Activated CD4-positive, alpha-beta T cell treated with anti-CD3 and anti-CD28 coated beads, Interleukin-10, Interleukin-2, amounts not matched to agents 100 ng/mL and 50 ng/mL, durations not matched to agents 16 hours and 8 hours (primary cell): ENCODE data around the gene ERFL.

ENCODE experiments used
- DNase-seq: peaks from one replicate; pipeline ENCODE4 v3.0.0-alpha.2; 2020

The ERFL gene

DNA sequence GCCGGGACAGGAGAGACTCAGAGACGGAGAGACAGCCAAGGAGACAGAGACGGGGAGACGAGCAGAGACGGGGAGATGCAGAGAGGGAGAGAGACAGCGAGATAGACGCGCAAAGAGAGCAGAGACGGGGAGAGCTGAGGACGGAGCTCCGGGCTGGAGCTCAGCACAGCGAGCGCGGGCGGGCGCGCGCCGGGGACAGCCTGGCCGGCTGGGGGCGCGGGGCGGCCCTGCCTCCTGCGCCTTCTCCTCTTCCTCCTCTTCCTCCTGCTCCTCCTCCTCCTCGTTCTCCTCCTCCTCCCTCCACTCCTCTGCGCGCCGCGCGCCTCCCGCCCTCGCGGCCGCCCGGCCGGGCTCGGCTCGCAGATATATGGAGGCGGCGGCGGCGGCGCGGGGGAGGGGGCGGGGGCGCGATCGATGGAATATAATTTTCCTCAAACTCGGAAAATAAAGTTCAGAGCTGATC, at the start of gene ERFL:
ERFL (minus strand) TSS at position 229 of the 463 bp plus-strand sequence. CDS start 15,530 bp downstream, outside the sequence.
- peak; percentile 29 for DNase-seq

GRCh38 chr19:41977916-41978315, 49.7 kb upstream of the ERFL start:
- DNase-seq, result no peak

DNA sequence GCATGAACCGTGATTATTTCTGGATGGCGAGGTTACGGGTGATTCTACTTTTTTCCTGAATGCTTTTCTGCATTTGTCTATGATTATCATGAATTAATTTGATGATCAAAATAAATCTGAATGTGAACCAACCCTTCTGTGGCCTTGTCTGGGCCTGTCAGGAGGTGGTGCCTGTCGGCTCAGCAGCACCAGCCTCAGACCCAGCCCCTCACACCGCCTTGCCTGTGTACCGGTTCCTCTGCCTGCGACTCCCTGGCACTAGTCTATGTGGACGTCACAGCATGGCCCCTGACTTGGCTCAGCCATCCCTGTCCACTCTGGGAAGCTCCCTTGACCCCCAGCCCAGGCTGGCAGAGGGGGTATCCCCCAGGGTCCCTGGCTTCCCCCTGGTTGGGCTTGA, 46.4 kb upstream of the ERFL start:
- no peak for DNase-seq

DNA sequence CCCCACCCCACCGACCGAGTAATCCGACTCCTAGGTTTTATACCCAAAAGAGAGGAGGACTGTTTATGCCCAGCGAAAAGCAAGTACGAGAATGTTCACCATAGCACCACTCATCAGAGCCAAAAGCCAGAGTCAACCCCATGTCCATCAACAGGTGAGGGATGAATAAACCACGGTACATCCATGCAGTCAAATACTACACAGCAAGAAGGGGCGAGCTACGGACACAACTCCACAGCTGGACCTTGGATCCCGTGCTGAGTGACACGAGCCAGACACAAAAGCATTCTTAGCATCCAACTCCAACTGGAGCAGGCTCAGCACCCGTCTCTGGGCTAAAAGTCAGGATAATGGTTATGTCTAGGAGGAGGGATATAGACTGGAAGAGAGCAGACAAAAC, 43.1 kb upstream of the ERFL start:
- DNase-seq, result no peak

DNA sequence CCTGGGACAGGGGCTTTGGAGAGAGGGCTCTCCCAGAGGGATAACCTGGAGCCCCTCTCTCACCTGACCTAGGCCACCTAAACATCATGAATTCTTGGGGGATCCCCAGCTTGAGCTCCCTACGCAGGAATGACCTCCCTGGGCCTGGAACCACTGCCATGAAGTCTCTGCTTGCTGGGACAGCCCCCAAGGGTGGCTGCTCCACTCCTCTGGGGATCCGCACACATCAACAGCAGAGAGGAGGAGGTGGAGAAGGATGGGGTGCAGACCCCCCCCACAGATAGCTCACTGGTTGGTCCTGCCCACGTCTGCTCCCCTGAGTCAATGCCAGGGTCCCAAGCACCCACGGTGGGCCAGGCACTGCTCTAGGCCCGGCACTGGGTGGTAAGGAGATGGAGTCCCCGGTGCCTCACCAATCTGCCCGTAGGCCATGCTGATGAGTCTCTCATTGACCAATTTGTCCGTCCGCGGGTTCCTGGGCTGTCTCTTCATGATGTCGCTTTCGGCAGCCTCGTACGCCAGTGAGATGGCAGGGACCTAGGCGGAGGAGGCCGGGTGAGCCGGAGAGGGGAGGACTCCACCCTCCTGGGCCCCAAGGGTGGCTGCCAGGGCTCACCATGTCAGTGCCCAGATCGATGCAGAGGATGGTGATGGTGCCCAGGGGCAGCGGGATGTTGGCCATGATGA, 41.7 kb upstream of the ERFL start:
- no peak for DNase-seq

DNA sequence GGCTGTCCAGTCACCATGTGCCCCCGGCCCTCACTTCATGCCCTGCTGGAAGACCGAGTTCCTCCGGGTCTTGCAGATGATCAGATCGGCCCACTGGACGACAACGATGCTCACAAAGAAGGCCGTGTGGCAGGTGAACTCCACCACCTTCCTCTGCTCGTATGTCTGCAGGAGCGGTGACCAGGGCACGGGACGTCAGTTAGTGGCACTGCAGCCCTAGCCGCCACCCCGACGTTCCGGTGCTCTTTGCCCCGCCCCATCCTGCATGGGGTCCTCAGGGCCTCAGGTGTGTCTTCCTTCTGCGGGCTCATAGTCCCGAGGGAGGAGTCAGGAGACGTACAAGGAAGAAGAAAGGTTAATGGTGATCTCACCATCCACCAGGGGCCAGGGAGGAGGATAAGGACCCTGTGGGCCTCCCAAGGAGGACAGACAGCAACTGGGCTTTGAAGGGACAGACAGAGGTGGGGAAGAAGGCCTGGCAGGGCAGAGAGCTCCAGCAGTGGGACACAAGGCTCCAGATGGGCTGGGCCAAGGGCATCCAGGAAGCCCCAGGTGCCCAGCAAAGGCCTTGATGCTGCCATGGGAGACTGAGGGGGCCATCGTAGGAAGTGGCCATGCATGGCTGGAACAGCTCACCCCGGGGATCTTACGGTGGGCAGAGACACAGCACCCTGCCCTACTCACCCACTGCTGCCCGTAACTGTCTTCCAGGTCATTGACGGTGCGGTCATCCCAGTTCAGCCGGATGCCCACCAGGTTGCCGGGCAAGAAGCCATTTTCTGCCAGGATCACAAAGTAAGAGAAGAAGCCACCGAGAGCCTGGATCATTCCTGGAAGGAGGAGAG, 40.7 kb upstream of the ERFL start:
- no peak for DNase-seq

DNA sequence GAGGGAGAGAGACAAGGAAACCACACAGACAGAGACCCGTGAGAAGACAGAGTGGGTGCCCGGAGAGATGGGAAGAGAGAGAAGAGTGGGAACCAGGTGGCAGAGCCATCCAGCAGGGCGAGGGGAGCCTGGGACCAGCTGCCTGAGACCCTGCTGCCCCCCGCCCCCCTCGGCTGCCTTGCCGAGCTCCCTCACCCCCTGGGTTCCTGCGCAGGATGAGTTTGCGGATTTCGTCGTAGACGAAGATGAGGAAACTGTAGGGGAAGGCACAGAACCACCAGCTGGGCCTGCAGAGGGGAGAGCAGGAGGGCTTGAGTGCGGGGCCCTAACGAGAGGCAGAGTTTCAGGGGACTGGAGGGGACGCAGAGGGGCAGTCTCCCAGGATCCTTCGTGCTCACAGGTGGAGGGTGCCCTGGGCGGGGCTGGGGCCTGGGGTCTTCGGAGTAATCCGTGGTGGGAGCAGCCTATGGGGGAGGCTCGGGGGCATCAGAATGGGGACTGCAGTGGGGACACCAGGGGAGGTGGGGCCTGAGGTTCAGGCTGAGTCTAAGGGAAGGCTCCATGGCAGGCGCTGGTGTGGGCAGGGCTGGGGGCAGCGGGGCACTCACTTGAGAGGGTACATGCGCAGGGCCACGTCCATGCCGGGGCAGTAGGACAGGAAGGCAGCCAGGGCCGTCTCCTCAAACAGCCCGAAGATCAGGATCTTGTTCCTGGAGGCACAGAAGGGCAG, 39.0 kb upstream of the ERFL start:
- DNase-seq, result no peak

GRCh38 chr19:41965106-41965505, 36.9 kb upstream of the ERFL start:
- no peak for DNase-seq

DNA sequence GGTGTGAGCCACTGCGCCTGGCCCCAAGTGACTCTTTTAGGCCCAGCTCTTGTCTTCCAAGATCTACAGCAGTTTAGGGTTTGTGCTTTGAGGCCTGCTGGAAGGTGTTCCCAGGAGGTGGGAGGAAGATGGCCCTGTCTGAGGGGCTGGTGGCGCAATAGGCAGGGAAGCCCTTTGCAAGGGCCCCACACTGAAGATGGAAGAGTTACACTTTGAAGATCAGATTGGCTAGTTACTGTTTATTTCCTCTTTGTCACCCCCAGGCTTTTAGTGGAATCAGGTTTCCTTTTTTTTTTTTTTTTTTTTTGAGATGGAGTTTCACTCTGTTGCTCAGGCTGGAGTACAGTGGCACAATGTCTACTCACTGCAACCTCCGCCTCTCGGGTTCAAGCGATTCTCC, 32.7 kb upstream of the ERFL start:
- no peak for DNase-seq

- DNase-seq, result peak; percentile 94
Observed at GRCh38 chr19:41959056-41960053, 31.1 kb upstream of the ERFL start, which contains the start of gene RABAC1. Gene RABAC1, minus strand, starts transcription at chr19:41959321. Its CDS starts 29 bp downstream, at chr19:41959292.

DNA sequence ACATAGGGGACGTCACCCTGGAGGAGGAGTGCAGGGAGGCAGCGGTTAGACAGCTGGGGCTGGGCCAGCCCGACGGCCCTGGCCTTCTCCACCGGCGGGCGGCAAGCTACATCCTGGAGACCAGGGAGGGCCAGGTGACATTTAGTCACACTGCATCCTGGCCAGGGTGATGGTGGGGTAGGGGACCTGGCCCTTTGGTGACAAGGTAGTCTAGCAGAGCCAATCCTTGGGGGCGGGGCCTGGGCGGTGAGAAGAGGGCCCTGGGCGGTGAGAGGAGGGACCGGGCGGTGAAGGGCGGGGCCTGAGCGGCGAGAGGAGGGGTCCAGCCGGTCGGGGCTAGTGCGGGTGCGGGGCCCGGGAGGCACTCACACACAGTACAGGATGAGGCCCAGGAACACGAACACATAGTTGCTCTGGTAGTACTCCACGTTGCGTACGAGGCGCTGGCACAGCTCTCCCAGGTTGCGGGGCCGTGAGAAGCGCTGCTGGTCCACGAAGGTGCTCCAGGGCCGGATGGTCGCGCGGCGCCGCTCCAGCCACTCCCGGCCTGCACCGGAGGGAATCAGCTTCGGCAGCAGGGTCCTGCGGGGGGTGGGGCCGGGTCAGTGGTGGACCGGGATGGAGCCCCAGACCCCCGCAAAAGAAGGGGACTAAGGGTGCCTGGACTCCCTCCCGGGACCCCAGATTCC, 30.3 kb upstream of the ERFL start:
- DNase-seq, result peak; percentile 85

- peak; percentile 71 for DNase-seq
Observed at GRCh38 chr19:41957838-41958366, 29.7 kb upstream of the ERFL start.

DNA sequence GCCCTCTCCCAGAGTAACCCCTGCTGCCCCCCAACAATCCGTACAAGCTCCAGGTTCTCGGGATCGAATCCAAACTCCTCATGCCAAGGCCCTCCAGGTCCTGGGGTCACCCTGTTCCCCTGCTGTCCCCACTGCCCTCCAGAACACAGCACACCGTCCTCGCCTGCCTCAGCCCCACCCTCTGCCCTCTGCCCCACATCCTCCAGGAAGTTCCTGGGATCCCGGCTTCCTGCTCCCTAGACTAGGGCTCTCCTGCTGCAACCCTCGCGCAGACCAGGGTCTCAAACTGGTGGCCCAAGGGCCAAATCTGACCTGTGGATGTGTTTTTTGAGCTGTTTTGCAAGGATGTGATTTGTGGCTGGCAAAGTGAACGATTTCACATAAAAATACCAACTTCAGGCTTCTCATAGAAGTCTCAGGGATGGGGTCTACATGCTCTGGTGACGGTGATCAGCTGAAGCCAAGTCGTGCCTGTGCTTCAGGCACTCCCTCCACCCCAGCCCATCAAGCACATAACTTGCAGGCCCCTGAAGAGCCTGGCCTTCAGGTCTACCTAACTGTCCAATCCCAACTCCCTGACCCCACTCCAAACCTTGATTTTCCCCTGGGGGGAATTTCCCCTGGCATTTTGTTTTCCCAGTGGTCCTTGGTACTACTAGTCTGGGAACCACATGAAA, 29.1 kb upstream of the ERFL start:
- DNase-seq, result no peak

GRCh38 chr19:41956621-41957020, 28.4 kb upstream of the ERFL start:
- no peak for DNase-seq

DNA sequence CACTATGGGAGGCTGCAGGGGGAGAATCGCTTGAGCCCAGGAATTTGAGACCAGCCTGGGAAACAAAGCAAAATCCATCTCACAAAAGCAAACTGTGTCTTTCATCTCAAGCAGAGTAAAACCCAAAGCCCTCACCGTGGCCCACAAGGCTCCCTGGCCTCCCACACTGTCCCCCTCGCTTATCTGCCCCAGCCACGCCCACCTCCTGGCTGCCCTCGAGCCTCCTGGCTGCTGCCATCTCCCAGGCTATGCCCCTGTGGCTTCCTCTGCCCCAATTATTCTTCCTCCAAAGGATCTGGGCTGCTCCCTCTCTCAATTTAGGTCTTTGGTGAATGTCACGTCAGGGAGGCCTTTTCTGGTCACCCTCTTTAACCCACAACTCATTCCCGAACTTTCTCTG, 27.3 kb upstream of the ERFL start:
- DNase-seq, result no peak

- peak; percentile 87 for DNase-seq
Observed at GRCh38 chr19:41951686-41952172, 23.5 kb upstream of the ERFL start.

- no peak for DNase-seq
Observed at GRCh38 chr19:41947091-41947490, 18.8 kb upstream of the ERFL start.

- peak; percentile 86 for DNase-seq
Observed at GRCh38 chr19:41945135-41945766, 17.0 kb upstream of the ERFL start.

GRCh38 chr19:41944336-41944735, 16.1 kb upstream of the ERFL start:
- DNase-seq, result no peak
